Stimulated activated naive CD4-positive, alpha-beta T cell (primary cell): ENCODE measurements around the gene MIA2.
"Not testable (repeated sequence)": the region's sequence is repeated elsewhere in the genome, so short reads cannot be mapped to it uniquely, and the experiment has no call there.

Experiments
- DNase-seq, 6 experiments: peaks; one replicate each; lab custom pipeline; 2025; lab: John Stamatoyannopoulos, UW

The MIA2 gene

GRCh38 chr14:39268393-39268792 lies 34.7 kb downstream of the MIA2 start:
- peak in 1 of 6 experiments; percentile 14 for DNase-seq

- DNase-seq = no peak
These were observed 39.2 kb downstream of the MIA2 start for GRCh38 chr14:39272918-39273317.

- DNase-seq = no peak
These were observed 41.7 kb downstream of the MIA2 start for GRCh38 chr14:39275395-39275794.

GRCh38 chr14:39276005-39276404 lies 42.3 kb downstream of the MIA2 start:
- DNase-seq = no peak

- no peak for DNase-seq
These were observed 42.9 kb downstream of the MIA2 start for GRCh38 chr14:39276579-39277114.

- DNase-seq = no peak
These were observed 45.8 kb downstream of the MIA2 start for GRCh38 chr14:39279515-39279914.

- not testable (repeated sequence) for DNase-seq
These were observed 47.0 kb downstream of the MIA2 start for GRCh38 chr14:39280678-39281077.

GRCh38 chr14:39289523-39289922 lies 55.8 kb downstream of the MIA2 start:
- DNase-seq = no peak

- DNase-seq = no peak
These were observed 58.0 kb downstream of the MIA2 start for GRCh38 chr14:39291701-39292100.

GRCh38 chr14:39293629-39294028 lies 59.9 kb downstream of the MIA2 start:
- no peak for DNase-seq

GRCh38 chr14:39300389-39300788 lies 66.7 kb downstream of the MIA2 start:
- DNase-seq = not testable (repeated sequence)

GRCh38 chr14:39302124-39302810 lies 68.6 kb downstream of the MIA2 start:
- no peak for DNase-seq

GRCh38 chr14:39303115-39303514 lies 69.4 kb downstream of the MIA2 start:
- no peak for DNase-seq

- no peak for DNase-seq
These were observed 74.1 kb downstream of the MIA2 start for GRCh38 chr14:39307815-39308214.

GRCh38 chr14:39310051-39310450 lies 76.3 kb downstream of the MIA2 start:
- DNase-seq = no peak

GRCh38 chr14:39315859-39316444 lies 82.2 kb downstream of the MIA2 start:
- no peak for DNase-seq

- no peak for DNase-seq
These were observed 83.3 kb downstream of the MIA2 start for GRCh38 chr14:39316830-39317553.

GRCh38 chr14:39318574-39318973 lies 84.9 kb downstream of the MIA2 start:
- no peak for DNase-seq

- no peak for DNase-seq
These were observed 85.7 kb downstream of the MIA2 start for GRCh38 chr14:39319381-39319780.

- DNase-seq = no peak
These were observed 86.6 kb downstream of the MIA2 start for GRCh38 chr14:39320318-39320717.

- no peak for DNase-seq
These were observed 89.1 kb downstream of the MIA2 start for GRCh38 chr14:39322807-39323206.

GRCh38 chr14:39324097-39324496 lies 90.4 kb downstream of the MIA2 start:
- no peak for DNase-seq

GRCh38 chr14:39339003-39339402 lies 105.3 kb downstream of the MIA2 start:
- no peak for DNase-seq
